WTC11 (cell line): ENCODE measurements around the gene PRCC.

Experiments
- ATF1 ChIP-seq: sonication (generic); formaldehyde crosslinking; IDR thresholded peaks from 2 replicates; pipeline ENCODE4 v1.8.1; 2023; ENCODE audit warnings: mild to moderate bottlenecking, moderate library complexity, missing genetic modification reagents
- CREB1 ChIP-seq: sonication (generic); formaldehyde crosslinking; IDR thresholded peaks from 2 replicates; pipeline ENCODE4 v1.8.0; 2023; ENCODE audit warnings: mild to moderate bottlenecking, missing genetic modification reagents
- CTCF ChIP-seq: fragments of 200-600 bp; IDR thresholded peaks from 2 replicates; pipeline ENCODE4 v1.8.0; 2022; ENCODE audit warnings: antibody characterized with exemption
- ETV6 ChIP-seq: sonication (generic); formaldehyde crosslinking; IDR thresholded peaks from 2 replicates; pipeline ENCODE4 v1.8.1; 2022; ENCODE audit warnings: mild to moderate bottlenecking, missing genetic modification reagents
- FOXP1 ChIP-seq: sonication (generic); formaldehyde crosslinking; IDR thresholded peaks from 2 replicates; pipeline ENCODE4 v1.8.0; 2022; ENCODE audit warnings: missing genetic modification reagents, mild to moderate bottlenecking, moderate library complexity, borderline replicate concordance
- KAT7 ChIP-seq: sonication (generic); formaldehyde crosslinking; IDR thresholded peaks from 2 replicates; pipeline ENCODE4 v1.8.1; 2023; ENCODE audit warnings: missing genetic modification reagents, mild to moderate bottlenecking, borderline replicate concordance
- MLX ChIP-seq: sonication (generic); formaldehyde crosslinking; IDR thresholded peaks from 2 replicates; pipeline ENCODE4 v1.8.1; 2023; ENCODE audit warnings: mild to moderate bottlenecking, missing genetic modification reagents, moderate library complexity
- NFE2L1 ChIP-seq: sonication (generic); formaldehyde crosslinking; IDR thresholded peaks from 2 replicates; pipeline ENCODE4 v1.8.1; 2023; ENCODE audit warnings: missing genetic modification reagents
- NFYB ChIP-seq: sonication (generic); formaldehyde crosslinking; conservative IDR thresholded peaks from 2 replicates; pipeline ENCODE4 v1.8.0; 2022; ENCODE audit warnings: low read depth, missing genetic modification reagents
- USF2 ChIP-seq: sonication (generic); formaldehyde crosslinking; IDR thresholded peaks from 2 replicates; pipeline ENCODE4 v1.8.1; 2023; ENCODE audit warnings: mild to moderate bottlenecking, missing genetic modification reagents, moderate library complexity
- ZNF671 ChIP-seq: fragments of 250-450 bp; sonication (Bioruptor Pico); IDR thresholded peaks from 2 replicates; pipeline ENCODE4 v1.8.0; 2021; ENCODE audit warnings: mild to moderate bottlenecking
- TF ChIP-seq, protein P1 (sequence below): sonication (generic); formaldehyde crosslinking; IDR thresholded peaks from 2 replicates; pipeline ENCODE4 v1.8.1; 2022; ENCODE audit warnings: missing genetic modification reagents, borderline replicate concordance
- TF ChIP-seq, protein P2 (sequence below): sonication (generic); formaldehyde crosslinking; IDR thresholded peaks from 2 replicates; pipeline ENCODE4 v1.8.1; 2023; ENCODE audit warnings: mild to moderate bottlenecking, missing genetic modification reagents
- TF ChIP-seq, protein P3 (sequence below): sonication (generic); formaldehyde crosslinking; IDR thresholded peaks from 2 replicates; pipeline ENCODE4 v1.8.1; 2022; ENCODE audit warnings: low read depth, missing genetic modification reagents, borderline replicate concordance

DNA sequence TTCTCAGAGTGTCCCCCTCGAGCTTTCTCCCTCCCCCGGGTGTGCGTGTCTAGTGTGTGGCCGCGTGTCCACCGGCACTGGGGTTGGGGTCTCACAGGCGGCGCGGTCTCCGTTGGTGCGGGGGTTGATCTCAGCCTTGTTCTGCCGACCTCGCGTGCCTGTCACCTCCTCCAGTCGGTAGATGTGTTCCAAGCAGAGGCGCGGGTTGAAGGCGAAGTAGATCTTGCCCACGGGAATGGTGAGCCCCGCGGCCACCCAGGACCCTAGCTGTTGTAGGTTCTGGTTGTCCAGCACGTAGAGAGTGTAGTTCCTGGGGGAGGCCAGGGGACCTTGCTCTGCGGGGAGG lies 81.8 kb downstream of the PRCC start:
- TF ChIP-seq CTCF = no peak
- TF ChIP-seq NFE2L1 = no peak
- TF ChIP-seq, protein P1, sequence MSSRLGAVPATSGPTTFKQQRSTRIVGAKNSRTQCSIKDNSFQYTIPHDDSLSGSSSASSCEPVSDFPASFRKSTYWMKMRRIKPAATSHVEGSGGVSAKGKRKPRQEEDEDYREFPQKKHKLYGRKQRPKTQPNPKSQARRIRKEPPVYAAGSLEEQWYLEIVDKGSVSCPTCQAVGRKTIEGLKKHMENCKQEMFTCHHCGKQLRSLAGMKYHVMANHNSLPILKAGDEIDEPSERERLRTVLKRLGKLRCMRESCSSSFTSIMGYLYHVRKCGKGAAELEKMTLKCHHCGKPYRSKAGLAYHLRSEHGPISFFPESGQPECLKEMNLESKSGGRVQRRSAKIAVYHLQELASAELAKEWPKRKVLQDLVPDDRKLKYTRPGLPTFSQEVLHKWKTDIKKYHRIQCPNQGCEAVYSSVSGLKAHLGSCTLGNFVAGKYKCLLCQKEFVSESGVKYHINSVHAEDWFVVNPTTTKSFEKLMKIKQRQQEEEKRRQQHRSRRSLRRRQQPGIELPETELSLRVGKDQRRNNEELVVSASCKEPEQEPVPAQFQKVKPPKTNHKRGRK (CRISPR knock-in tag) = no peak
- TF ChIP-seq, protein P2, sequence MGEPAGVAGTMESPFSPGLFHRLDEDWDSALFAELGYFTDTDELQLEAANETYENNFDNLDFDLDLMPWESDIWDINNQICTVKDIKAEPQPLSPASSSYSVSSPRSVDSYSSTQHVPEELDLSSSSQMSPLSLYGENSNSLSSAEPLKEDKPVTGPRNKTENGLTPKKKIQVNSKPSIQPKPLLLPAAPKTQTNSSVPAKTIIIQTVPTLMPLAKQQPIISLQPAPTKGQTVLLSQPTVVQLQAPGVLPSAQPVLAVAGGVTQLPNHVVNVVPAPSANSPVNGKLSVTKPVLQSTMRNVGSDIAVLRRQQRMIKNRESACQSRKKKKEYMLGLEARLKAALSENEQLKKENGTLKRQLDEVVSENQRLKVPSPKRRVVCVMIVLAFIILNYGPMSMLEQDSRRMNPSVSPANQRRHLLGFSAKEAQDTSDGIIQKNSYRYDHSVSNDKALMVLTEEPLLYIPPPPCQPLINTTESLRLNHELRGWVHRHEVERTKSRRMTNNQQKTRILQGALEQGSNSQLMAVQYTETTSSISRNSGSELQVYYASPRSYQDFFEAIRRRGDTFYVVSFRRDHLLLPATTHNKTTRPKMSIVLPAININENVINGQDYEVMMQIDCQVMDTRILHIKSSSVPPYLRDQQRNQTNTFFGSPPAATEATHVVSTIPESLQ (CRISPR knock-in tag) = no peak
- TF ChIP-seq, protein P3, sequence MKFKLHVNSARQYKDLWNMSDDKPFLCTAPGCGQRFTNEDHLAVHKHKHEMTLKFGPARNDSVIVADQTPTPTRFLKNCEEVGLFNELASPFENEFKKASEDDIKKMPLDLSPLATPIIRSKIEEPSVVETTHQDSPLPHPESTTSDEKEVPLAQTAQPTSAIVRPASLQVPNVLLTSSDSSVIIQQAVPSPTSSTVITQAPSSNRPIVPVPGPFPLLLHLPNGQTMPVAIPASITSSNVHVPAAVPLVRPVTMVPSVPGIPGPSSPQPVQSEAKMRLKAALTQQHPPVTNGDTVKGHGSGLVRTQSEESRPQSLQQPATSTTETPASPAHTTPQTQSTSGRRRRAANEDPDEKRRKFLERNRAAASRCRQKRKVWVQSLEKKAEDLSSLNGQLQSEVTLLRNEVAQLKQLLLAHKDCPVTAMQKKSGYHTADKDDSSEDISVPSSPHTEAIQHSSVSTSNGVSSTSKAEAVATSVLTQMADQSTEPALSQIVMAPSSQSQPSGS (CRISPR knock-in tag) = no peak
- TF ChIP-seq ATF1 (CRISPR knock-in tag) = no peak
- no peak for TF ChIP-seq ZNF671 (CRISPR knock-in tag)
- TF ChIP-seq ETV6 (CRISPR knock-in tag) = no peak
- TF ChIP-seq CREB1 = no peak
- no peak for TF ChIP-seq MLX (CRISPR knock-in tag)
- 0 out of 2 replicates have a peak, but pooled peaks have one; percentile 20 for TF ChIP-seq USF2 (CRISPR knock-in tag)
- no peak for TF ChIP-seq FOXP1 (CRISPR knock-in tag)
- TF ChIP-seq KAT7 (CRISPR knock-in tag) = no peak
- TF ChIP-seq NFYB = no peak
